ENCODE data around the gene FLT1. TPM values are rescaled to one million over a fixed set of nuclear protein-coding genes. Genes with fewer than 3 reads are reported as not detected.

The FLT1 gene
- total and polyA plus RNA-seq, 9 donors, result 5.8 to 31.4 (median 9.9) TPM

GRCh38 chr13:28373810-28374209 lies 121.1 kb downstream of the FLT1 start:
- H3K27ac ChIP-seq, result no peak overlapping the region
- H3K4me3 ChIP-seq, result no peak overlapping the region
- TF ChIP-seq POLR2A (IDR thresholded peaks at IDR 0.05) (no peak), EP300 (IDR thresholded peaks at IDR 0.05) (no peak), CTCF (IDR thresholded peaks at IDR 0.05) (no peak)
- no peak for DNase-seq
- no peaks in the 10 kb centered on the region for H3K27me3 ChIP-seq
- H3K4me1 ChIP-seq (ENCODE audit: insufficient read depth), result no peaks in the 10 kb centered on the region
- no peaks in the 10 kb centered on the region for H3K9me3 ChIP-seq
- intact Hi-C loops (cut with DNase I), result no loop called here
- no peaks in the 10 kb centered on the region for H3K36me3 ChIP-seq
- WGBS, 3 donors, result 76 to 78% (median 77%) methylated on average over 3 of the region's 3 CpGs

DNA sequence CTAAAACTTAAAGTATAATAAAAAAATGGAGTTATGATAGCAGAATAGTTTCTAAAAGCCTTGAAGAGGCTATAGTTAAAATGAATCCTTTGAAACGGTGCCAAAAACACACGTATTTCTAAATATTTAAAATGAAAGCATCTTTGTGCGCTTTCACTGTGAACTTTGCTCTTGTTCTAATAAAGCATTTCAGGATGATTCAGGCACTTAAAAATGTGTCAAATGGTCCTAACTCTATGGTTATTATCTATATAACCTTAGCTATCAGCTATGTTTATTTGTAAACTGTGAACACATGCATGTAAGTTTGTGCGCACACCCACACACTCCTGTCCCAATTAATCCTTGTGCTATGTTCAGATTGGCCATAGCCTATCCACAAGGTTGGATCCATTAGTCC lies 124.5 kb downstream of the FLT1 start:
- no peak overlapping the region for H3K4me3 ChIP-seq
- H3K27ac ChIP-seq, result no peak overlapping the region
- no peaks in the 10 kb centered on the region for H3K4me1 ChIP-seq (ENCODE audit: insufficient read depth)
- H3K36me3 ChIP-seq, result no peaks in the 10 kb centered on the region
- TF ChIP-seq POLR2A (IDR thresholded peaks at IDR 0.05), result no peak
- no peak for TF ChIP-seq CTCF (IDR thresholded peaks at IDR 0.05)
- TF ChIP-seq EP300 (IDR thresholded peaks at IDR 0.05), result no peak
- intact Hi-C loops (cut with DNase I), result no loop called here
- 42 to 56% (median 45%) methylated on average over 4 of the region's 4 CpGs for WGBS, 3 donors
- H3K9me3 ChIP-seq, result no peaks in the 10 kb centered on the region
- H3K27me3 ChIP-seq, result no peaks in the 10 kb centered on the region
- no peak for DNase-seq

DNA sequence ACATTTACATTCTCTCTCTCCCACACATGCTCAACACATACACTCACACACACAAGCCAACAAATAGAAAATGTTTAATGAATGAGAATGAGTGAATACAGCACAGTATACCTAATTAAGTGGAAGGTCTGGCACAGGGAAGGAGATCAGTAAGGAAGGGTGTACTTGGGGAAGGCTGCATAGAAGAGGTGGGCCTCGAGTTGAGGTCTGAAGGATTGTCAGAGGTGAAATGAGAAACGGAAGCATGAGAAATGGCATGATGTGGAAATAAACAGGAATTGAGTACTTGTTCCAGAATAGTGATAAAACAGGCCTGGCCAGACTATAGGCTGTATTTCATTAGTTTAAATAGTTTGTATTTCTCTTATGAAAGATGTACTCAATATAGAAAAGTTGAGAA lies 136.2 kb downstream of the FLT1 start:
- no peaks in the 10 kb centered on the region for H3K4me1 ChIP-seq (ENCODE audit: insufficient read depth)
- intact Hi-C loops (cut with DNase I), result no loop called here
- H3K4me3 ChIP-seq, result no peak overlapping the region
- TF ChIP-seq EP300 (IDR thresholded peaks at IDR 0.05) (no peak), CTCF (IDR thresholded peaks at IDR 0.05) (no peak), POLR2A (IDR thresholded peaks at IDR 0.05) (no peak)
- no peaks in the 10 kb centered on the region for H3K36me3 ChIP-seq
- 86 to 92% (median 90%) methylated on average over 2 of the region's 2 CpGs for WGBS, 3 donors
- H3K27ac ChIP-seq, result no peak overlapping the region
- no peaks in the 10 kb centered on the region for H3K9me3 ChIP-seq
- DNase-seq, result no peak
- no peaks in the 10 kb centered on the region for H3K27me3 ChIP-seq

GRCh38 chr13:28357911-28358433 lies 137.0 kb downstream of the FLT1 start:
- H3K4me1 ChIP-seq (ENCODE audit: insufficient read depth), result no peaks in the 10 kb centered on the region
- H3K27ac ChIP-seq, result no peak overlapping the region
- WGBS, 3 donors, result 91 to 95% (median 92%) methylated on average over 4 of the region's 4 CpGs
- H3K36me3 ChIP-seq, result no peaks in the 10 kb centered on the region
- DNase-seq, result no peak
- H3K4me3 ChIP-seq, result no peak overlapping the region
- no peaks in the 10 kb centered on the region for H3K9me3 ChIP-seq
- H3K27me3 ChIP-seq, result no peaks in the 10 kb centered on the region
- TF ChIP-seq EP300 (IDR thresholded peaks at IDR 0.05) (no peak), CTCF (IDR thresholded peaks at IDR 0.05) (no peak), POLR2A (IDR thresholded peaks at IDR 0.05) (no peak)
- intact Hi-C loops (cut with DNase I), result no loop called here
